WTC11 (cell line): ENCODE data around the gene FAM114A1. TPM values are rescaled to one million over a fixed set of nuclear protein-coding genes. Genes with fewer than 3 reads are reported as not detected.

Experiments
- ATAC-seq: fragments of 200-7000 bp; cut with Tn5 transposase; 2 replicates; pipeline ENCODE4 v1.10.0; 2021; ENCODE audit warnings: mild to moderate bottlenecking, moderate library complexity
- CTCF ChIA-PET: fragments of 300-600 bp; sonication (Branson Sonifier 250); formaldehyde crosslinking; loops from one replicate; lab custom pipeline; 2021; ENCODE audit warnings: antibody characterized with exemption; lab: Charles Lee
- POLR2A ChIA-PET: fragments of 350-600 bp; sonication (Branson Sonifier 250); formaldehyde crosslinking; loops from one replicate; lab custom pipeline; 2021; ENCODE audit warnings: antibody characterized with exemption; lab: Charles Lee
- DNase-seq: peaks from one replicate; pipeline ENCODE4 v3.0.0; 2021; ENCODE audit warnings: low spot score
- H3K27ac Mint-ChIP-seq: 2 replicates; pipeline ENCODE4 v1.8.0; 2021; ENCODE audit warnings: mixed read lengths
- H3K27me3 Mint-ChIP-seq: 2 replicates; pipeline ENCODE4 v1.8.0; 2021; ENCODE audit warnings: low read depth, mild to moderate bottlenecking, moderate library complexity, mixed read lengths
- H3K36me3 Mint-ChIP-seq: 2 replicates; pipeline ENCODE4 v1.8.0; 2021; ENCODE audit warnings: mixed read lengths
- H3K4me1 Mint-ChIP-seq: 2 replicates; pipeline ENCODE4 v1.8.0; 2022; ENCODE audit warnings: mixed read lengths
- H3K4me3 Mint-ChIP-seq: 2 replicates; pipeline ENCODE4 v1.8.0; 2021; ENCODE audit warnings: mild to moderate bottlenecking, moderate library complexity, mixed read lengths
- H3K9me3 Mint-ChIP-seq: 2 replicates; pipeline ENCODE4 v1.8.0; 2021; ENCODE audit warnings: mixed read lengths
- ATF1 ChIP-seq: sonication (generic); formaldehyde crosslinking; IDR thresholded peaks from 2 replicates; pipeline ENCODE4 v1.8.1; 2023; ENCODE audit warnings: mild to moderate bottlenecking, moderate library complexity, missing genetic modification reagents
- ATF3 ChIP-seq: sonication (generic); formaldehyde crosslinking; conservative IDR thresholded peaks from 2 replicates; pipeline ENCODE4 v1.8.1; 2022; ENCODE audit warnings: mild to moderate bottlenecking, missing genetic modification reagents
- CBFB ChIP-seq: sonication (generic); formaldehyde crosslinking; IDR thresholded peaks from 2 replicates; pipeline ENCODE4 v1.8.1; 2022; ENCODE audit warnings: mild to moderate bottlenecking, low read depth, missing genetic modification reagents
- CREM ChIP-seq: sonication (generic); formaldehyde crosslinking; IDR thresholded peaks from 2 replicates; pipeline ENCODE4 v1.8.1; 2022; ENCODE audit warnings: mild to moderate bottlenecking, missing genetic modification reagents, moderate library complexity
- E2F5 ChIP-seq: sonication (generic); formaldehyde crosslinking; IDR thresholded peaks from 2 replicates; pipeline ENCODE4 v1.8.1; 2022; ENCODE audit warnings: mild to moderate bottlenecking, moderate library complexity, missing genetic modification reagents
- ETV6 ChIP-seq: sonication (generic); formaldehyde crosslinking; IDR thresholded peaks from 2 replicates; pipeline ENCODE4 v1.8.1; 2022; ENCODE audit warnings: mild to moderate bottlenecking, missing genetic modification reagents
- FOXP1 ChIP-seq: sonication (generic); formaldehyde crosslinking; IDR thresholded peaks from 2 replicates; pipeline ENCODE4 v1.8.0; 2022; ENCODE audit warnings: missing genetic modification reagents, mild to moderate bottlenecking, moderate library complexity, borderline replicate concordance
- FOXP4 ChIP-seq: sonication (generic); formaldehyde crosslinking; IDR thresholded peaks from 2 replicates; pipeline ENCODE4 v1.8.0; 2022; ENCODE audit warnings: mild to moderate bottlenecking, missing genetic modification reagents
- HMGXB4 ChIP-seq: sonication (generic); formaldehyde crosslinking; IDR thresholded peaks from 2 replicates; pipeline ENCODE4 v1.8.1; 2023; ENCODE audit warnings: mild to moderate bottlenecking, moderate library complexity, missing genetic modification reagents
- MAX ChIP-seq: sonication (generic); formaldehyde crosslinking; IDR thresholded peaks from 2 replicates; pipeline ENCODE4 v1.8.0; 2022; ENCODE audit warnings: mild to moderate bottlenecking, missing genetic modification reagents
- MLX ChIP-seq: sonication (generic); formaldehyde crosslinking; IDR thresholded peaks from 2 replicates; pipeline ENCODE4 v1.8.1; 2023; ENCODE audit warnings: mild to moderate bottlenecking, missing genetic modification reagents, moderate library complexity
- NR1H2 ChIP-seq: sonication (generic); formaldehyde crosslinking; IDR thresholded peaks from 2 replicates; pipeline ENCODE4 v1.9.0; 2021; ENCODE audit warnings: mild to moderate bottlenecking, moderate library complexity, missing genetic modification reagents
- PREB ChIP-seq: sonication (generic); formaldehyde crosslinking; IDR thresholded peaks from 2 replicates; pipeline ENCODE4 v1.8.1; 2022; ENCODE audit warnings: mild to moderate bottlenecking, missing genetic modification reagents, moderate library complexity, borderline replicate concordance
- RELA ChIP-seq: sonication (generic); formaldehyde crosslinking; IDR thresholded peaks from 2 replicates; pipeline ENCODE4 v1.8.1; 2022; ENCODE audit warnings: missing genetic modification reagents, mild to moderate bottlenecking, borderline replicate concordance
- SMAD3 ChIP-seq: sonication (generic); formaldehyde crosslinking; IDR thresholded peaks from 2 replicates; pipeline ENCODE4 v1.8.0; 2022; ENCODE audit warnings: missing genetic modification reagents, mild to moderate bottlenecking, borderline replicate concordance
- TCF7 ChIP-seq: sonication (generic); formaldehyde crosslinking; IDR thresholded peaks from 2 replicates; pipeline ENCODE4 v1.8.0; 2022; ENCODE audit warnings: mild to moderate bottlenecking, low read depth, missing genetic modification reagents, moderate library complexity
- TEAD1 ChIP-seq: sonication (generic); formaldehyde crosslinking; IDR thresholded peaks from 2 replicates; pipeline ENCODE4 v1.8.0; 2022; ENCODE audit warnings: mild to moderate bottlenecking, missing genetic modification reagents
- USF2 ChIP-seq: sonication (generic); formaldehyde crosslinking; IDR thresholded peaks from 2 replicates; pipeline ENCODE4 v1.8.1; 2023; ENCODE audit warnings: mild to moderate bottlenecking, missing genetic modification reagents, moderate library complexity
- ZNF219 ChIP-seq: sonication (generic); formaldehyde crosslinking; IDR thresholded peaks from 2 replicates; pipeline ENCODE4 v1.8.0; 2023; ENCODE audit warnings: missing genetic modification reagents, mild to moderate bottlenecking, borderline replicate concordance
- ZNF232 ChIP-seq: sonication (generic); formaldehyde crosslinking; IDR thresholded peaks from 2 replicates; pipeline ENCODE4 v1.8.0; 2022; ENCODE audit warnings: mild to moderate bottlenecking, missing genetic modification reagents
- ZNF281 ChIP-seq: sonication (generic); formaldehyde crosslinking; IDR thresholded peaks from 2 replicates; pipeline ENCODE4 v1.8.0; 2023; ENCODE audit warnings: mild to moderate bottlenecking, missing genetic modification reagents
- ZNF317 ChIP-seq: sonication (generic); formaldehyde crosslinking; IDR thresholded peaks from 2 replicates; pipeline ENCODE4 v1.8.1; 2023; ENCODE audit warnings: low read depth, mild to moderate bottlenecking, moderate library complexity, missing genetic modification reagents, borderline replicate concordance
- ZNF671 ChIP-seq: fragments of 250-450 bp; sonication (Bioruptor Pico); IDR thresholded peaks from 2 replicates; pipeline ENCODE4 v1.8.0; 2021; ENCODE audit warnings: mild to moderate bottlenecking
- ZSCAN18 ChIP-seq: fragments of 250-450 bp; sonication (Bioruptor Pico); IDR thresholded peaks from 2 replicates; pipeline ENCODE4 v2.1.2; 2022; ENCODE audit warnings: mild to moderate bottlenecking, moderate library complexity
- total RNA-seq: library from RNA; stranded (reverse); gene quantifications from 3 replicates; pipeline ENCODE4 v1.2.3, GENCODE V29; 2021

The FAM114A1 gene
- total RNA-seq, 1 experiment from 2014 or later: 17.6 TPM

- H3K4me3 Mint-ChIP-seq: no peak overlapping the region
- H3K27ac Mint-ChIP-seq: no peak overlapping the region
- no peaks in the 10 kb centered on the region; the same call in 1 of the 2 replicates for H3K27me3 Mint-ChIP-seq
- ChIA-PET POLR2A (no interaction called here), CTCF (interaction anchor here (1.2 kb wide), 1 partner anchor 63 kb away, joined by 4 read pairs; no protein-coding TSS in a partner anchor)
- ATAC-seq: no peak
- DNase-seq: no peak
- no peaks in the 10 kb centered on the region for H3K9me3 Mint-ChIP-seq
- peaks cover 4% of the 10 kb centered on the region; the same call in 1 of the 2 replicates for H3K4me1 Mint-ChIP-seq
- TF ChIP-seq CBFB (CRISPR knock-in tag) (no peak), USF2 (CRISPR knock-in tag) (no peak), CREM (CRISPR knock-in tag) (no peak), ZNF281 (no peak), ATF3 (CRISPR knock-in tag) (no peak), MAX (CRISPR knock-in tag) (no peak), ATF1 (CRISPR knock-in tag) (no peak), FOXP4 (CRISPR knock-in tag) (no peak), ZNF671 (no peak), MLX (CRISPR knock-in tag) (no peak), FOXP1 (no peak), ZNF232 (CRISPR knock-in tag) (no peak), NR1H2 (CRISPR knock-in tag) (no peak), TCF7 (CRISPR knock-in tag) (no peak), ETV6 (no peak), ZNF219 (CRISPR knock-in tag) (no peak), HMGXB4 (CRISPR knock-in tag) (no peak)
- H3K36me3 Mint-ChIP-seq: no peaks in the 10 kb centered on the region
Observed at GRCh38 chr4:38923746-38924145, 56.1 kb downstream of the FAM114A1 start.

- no peaks in the 10 kb centered on the region; the same call in 1 of the 2 replicates for H3K27me3 Mint-ChIP-seq
- POLR2A ChIA-PET: no interaction called here
- DNase-seq: no peak
- CTCF ChIA-PET: interaction anchor here (1.2 kb wide), 2 partner anchors 63 to 211 kb away, joined by 4 read pairs; no protein-coding TSS in a partner anchor
- H3K4me1 Mint-ChIP-seq: peaks cover 4% of the 10 kb centered on the region; the same call in 1 of the 2 replicates
- no peak for ATAC-seq
- H3K9me3 Mint-ChIP-seq: no peaks in the 10 kb centered on the region
- no peaks in the 10 kb centered on the region for H3K36me3 Mint-ChIP-seq
- no peak overlapping the region for H3K27ac Mint-ChIP-seq
- no peak overlapping the region for H3K4me3 Mint-ChIP-seq
- no peak for TF ChIP-seq RELA (CRISPR knock-in tag)
- TF ChIP-seq ZNF317: no peak
- no peak for TF ChIP-seq ZSCAN18
- no peak for TF ChIP-seq TEAD1 (CRISPR knock-in tag)
- TF ChIP-seq CREM (CRISPR knock-in tag): no peak
- no peak for TF ChIP-seq SMAD3 (CRISPR knock-in tag)
- no peak for TF ChIP-seq PREB
- TF ChIP-seq E2F5 (CRISPR knock-in tag): no peak
Observed at GRCh38 chr4:38924353-38924752, 56.7 kb downstream of the FAM114A1 start.
